NT2/D1 (cell line): ENCODE results near the gene ZNF550.
A peak's percentile ranks its signal among the peaks of the same experiment; 100 is the strongest.

Source experiments
- YY1 ChIP-seq: IDR thresholded peaks from 2 replicates; pipeline ENCODE4 v1.6.1; 2011; ENCODE audit not compliant: insufficient read length, insufficient read depth
- ZNF274 ChIP-seq: IDR thresholded peaks from 2 replicates; pipeline ENCODE4 v1.6.1; 2011; ENCODE audit warnings: mild to moderate bottlenecking, low read depth, low read length

- no peak for TF ChIP-seq YY1
- peak; percentile 94 for TF ChIP-seq ZNF274
These were observed 12.8 kb upstream of the ZNF550 start for GRCh38 chr19:57572415-57572947.
